Left hindlimb (tissue), 1 donor: ENCODE results near the gene EFHD2.
"Not testable (repeated sequence)": the region's sequence is repeated elsewhere in the genome, so short reads cannot be mapped to it uniquely, and the experiment has no call there.

Source experiments
- DNase-seq: peaks from one replicate; pipeline ENCODE4 v3.0.0-alpha.2; 2018

EFHD2 gene

GRCh38 chr1:15409388-15410222 lies at the start of gene EFHD2:
Gene EFHD2, plus strand, starts transcription at chr1:15409888. Its CDS starts 84 bp downstream, at chr1:15409972.
- DNase-seq, result peak; percentile 89

- DNase-seq, result no peak
These were observed 49.0 kb upstream of the EFHD2 start for GRCh38 chr1:15360700-15361099.

GRCh38 chr1:15362096-15362736 lies 47.5 kb upstream of the EFHD2 start:
- DNase-seq, result no peak

GRCh38 chr1:15362737-15363128 lies 47.0 kb upstream of the EFHD2 start:
- no peak for DNase-seq

GRCh38 chr1:15364740-15365139 lies 44.9 kb upstream of the EFHD2 start:
- no peak for DNase-seq

- no peak for DNase-seq
These were observed 40.8 kb upstream of the EFHD2 start for GRCh38 chr1:15368888-15369287.

GRCh38 chr1:15370268-15370667 lies 39.4 kb upstream of the EFHD2 start:
- no peak for DNase-seq

GRCh38 chr1:15370781-15371520 lies 38.7 kb upstream of the EFHD2 start:
- peak; percentile 81 for DNase-seq

GRCh38 chr1:15371610-15372545 lies 37.8 kb upstream of the EFHD2 start:
- DNase-seq, result no peak

GRCh38 chr1:15378729-15379128 lies 31.0 kb upstream of the EFHD2 start:
- DNase-seq, result no peak

- not testable (repeated sequence) for DNase-seq
These were observed 30.5 kb upstream of the EFHD2 start for GRCh38 chr1:15379151-15379550.

- DNase-seq, result no peak
These were observed 28.8 kb upstream of the EFHD2 start for GRCh38 chr1:15380601-15381508.

- DNase-seq, result no peak
These were observed 27.9 kb upstream of the EFHD2 start for GRCh38 chr1:15381805-15382204.

- no peak for DNase-seq
These were observed 26.8 kb upstream of the EFHD2 start for GRCh38 chr1:15382601-15383518.

GRCh38 chr1:15383810-15384209 lies 25.9 kb upstream of the EFHD2 start:
- no peak for DNase-seq

- no peak for DNase-seq
These were observed 25.3 kb upstream of the EFHD2 start for GRCh38 chr1:15384301-15384901.

GRCh38 chr1:15385420-15385819 lies 24.3 kb upstream of the EFHD2 start:
- DNase-seq, result no peak

- DNase-seq, result no peak
These were observed 23.4 kb upstream of the EFHD2 start for GRCh38 chr1:15386164-15386749.

- DNase-seq, result no peak
These were observed 21.3 kb upstream of the EFHD2 start for GRCh38 chr1:15388201-15388880.
